Activated T-helper 1 cell treated with Interleukin-2 at 50 U/mL for 16 hours (primary cell): ENCODE results near the gene FBXL15.

ENCODE experiments used
- DNase-seq: peaks from one replicate; pipeline ENCODE4 v3.0.0-alpha.2; 2020; ENCODE audit warnings: low read depth

The FBXL15 gene

DNA sequence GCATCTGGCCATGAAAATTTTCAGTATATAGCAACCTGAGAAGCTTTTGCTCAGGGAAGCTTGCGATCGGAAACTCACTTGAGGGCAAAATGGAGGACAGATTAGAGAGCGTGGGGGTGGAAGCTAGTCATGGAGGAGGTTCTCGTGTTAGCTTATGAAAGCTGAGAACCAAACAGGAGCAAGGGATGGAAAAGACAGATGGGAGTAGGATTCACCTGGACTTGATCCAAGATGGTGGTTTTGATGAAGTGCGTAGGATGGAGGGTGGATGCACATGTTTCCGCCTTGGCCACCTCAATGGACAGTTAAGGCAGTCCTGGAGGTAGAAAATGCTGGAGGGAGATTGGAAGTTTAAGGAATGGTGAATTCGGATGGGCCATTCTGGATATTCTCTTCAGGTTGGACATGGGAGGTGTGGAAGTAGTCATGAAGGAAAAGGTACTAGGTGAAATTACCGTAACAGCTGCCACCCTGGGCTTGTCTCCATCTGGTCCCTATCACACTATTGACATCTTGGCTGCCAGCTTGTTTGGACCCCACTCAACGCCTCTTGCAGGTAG is 37.0 kb downstream of the FBXL15 start:
- DNase-seq = no peak

DNA sequence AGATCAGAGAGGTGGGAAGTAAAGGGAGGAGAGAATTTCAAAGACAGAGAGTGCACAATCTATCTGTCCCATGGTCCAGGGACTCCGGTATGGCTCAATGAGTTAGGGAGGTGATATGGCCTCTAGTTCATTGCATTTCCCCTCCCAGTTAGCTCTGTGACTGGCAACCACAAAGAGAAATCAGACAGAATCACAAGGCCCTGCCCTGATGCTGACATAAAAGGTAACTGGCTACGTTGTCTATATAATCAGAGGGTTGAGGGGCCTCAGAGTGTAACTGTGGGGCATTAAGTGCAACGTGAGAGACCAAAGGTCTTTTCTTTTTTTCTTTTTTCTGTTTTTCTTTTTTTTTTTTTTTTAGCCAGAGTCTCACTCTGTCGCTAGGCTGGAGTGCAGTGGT is 38.0 kb downstream of the FBXL15 start:
- no peak for DNase-seq

DNA sequence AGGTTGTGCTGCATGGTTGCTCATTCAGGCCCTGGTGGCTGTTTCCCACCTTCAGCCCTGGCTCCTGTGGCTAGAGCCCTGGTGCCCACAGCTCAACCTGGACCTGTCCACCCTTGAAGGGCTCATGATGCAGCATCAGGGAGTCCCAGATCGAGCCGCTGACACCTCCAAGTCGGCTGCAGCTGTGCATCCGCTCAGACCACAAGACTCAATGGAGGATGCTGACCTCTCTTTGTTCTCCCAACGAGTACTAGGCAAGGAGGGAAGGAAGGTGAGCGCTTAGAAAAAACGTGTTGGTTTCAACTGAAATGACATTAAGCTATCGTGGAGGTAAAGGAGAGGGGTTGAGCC is 40.2 kb downstream of the FBXL15 start:
- DNase-seq = no peak

DNA sequence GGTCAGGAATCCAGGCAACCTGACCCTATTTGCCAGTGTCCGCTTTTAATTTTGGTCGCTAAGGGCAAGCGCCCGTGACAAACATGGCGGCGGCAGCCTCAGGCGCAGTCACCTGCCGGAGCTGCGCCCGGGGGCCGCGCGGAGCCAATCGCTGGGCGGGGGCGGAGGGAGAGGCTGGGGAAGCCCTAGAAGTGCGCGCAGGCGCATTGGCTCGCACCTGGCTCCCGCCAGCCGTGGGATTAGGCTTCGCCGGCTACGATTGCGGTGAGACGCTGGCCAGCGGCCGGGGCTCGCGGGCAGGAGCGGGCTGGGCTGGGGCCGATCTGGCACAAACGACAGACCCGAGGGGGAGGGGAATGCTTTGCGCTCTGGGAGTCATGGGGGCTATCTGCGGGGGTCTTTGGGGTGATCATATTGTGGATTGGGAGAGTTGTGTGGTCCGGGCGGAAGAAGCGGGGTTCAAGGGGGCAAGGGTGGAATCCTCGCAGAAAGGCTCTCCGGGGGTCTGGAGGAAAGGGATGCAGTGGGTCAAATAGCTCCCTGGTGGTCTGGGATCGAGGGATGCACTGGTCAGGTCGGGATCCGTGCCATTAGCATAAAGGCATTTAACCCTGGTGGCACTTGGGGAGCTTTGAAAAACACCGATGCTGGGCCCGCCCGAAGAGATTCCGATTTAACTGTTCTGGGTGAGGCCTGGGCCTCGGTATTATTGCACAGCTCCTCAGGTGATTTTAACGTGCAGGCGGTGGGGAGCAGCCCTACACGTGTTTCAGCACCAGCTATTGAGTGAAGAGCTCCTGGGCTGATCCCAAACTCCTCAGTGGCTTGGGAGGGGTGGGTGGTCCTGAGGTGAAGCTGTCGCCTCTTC is 40.8 kb downstream of the FBXL15 start:
- peak; percentile 89 for DNase-seq

DNA sequence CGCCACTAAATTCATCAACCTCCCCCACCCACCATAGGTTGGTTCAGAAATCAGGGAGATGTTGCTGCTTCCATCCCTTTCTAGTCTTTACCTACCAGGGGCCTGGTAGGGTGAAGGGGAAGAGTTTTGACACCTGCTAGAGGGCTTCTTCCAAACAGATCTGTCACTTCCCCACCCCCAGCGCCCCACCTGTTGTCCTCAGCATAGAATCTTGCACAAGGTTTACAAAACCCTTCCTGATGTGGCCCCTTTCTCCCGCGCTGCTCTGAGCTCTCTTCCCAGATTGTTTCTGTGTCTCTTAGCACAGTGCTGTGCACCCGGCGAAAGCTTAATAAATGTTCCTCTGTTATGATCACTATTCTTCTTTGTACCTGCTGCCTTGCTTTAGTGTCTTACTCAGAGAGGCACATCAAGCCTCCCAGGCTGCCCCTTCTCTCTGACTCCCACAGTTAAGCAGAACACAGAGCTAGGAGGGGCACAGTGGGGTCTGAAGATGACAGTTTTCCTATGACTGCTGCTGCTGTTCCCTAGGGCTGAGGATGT is 41.9 kb downstream of the FBXL15 start:
- DNase-seq = no peak

DNA sequence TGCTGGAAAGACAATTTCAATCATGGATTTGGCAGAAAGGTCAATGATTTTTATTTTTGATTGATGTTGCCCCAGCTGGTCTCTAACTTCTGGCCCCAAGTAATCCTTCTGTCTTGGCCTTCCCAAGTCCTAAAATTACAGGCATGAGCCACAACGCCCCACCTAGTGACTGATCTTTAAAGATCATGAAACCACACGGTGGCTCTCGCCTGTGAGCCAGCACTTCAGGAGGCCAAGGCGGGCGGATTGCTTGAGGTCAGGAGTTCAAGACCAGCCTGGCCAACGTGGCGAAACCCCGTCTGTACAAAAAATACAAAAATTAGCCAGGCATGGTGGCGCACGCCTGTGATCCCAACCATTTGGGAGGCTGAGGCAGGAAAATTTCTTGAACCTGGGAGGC is 43.3 kb downstream of the FBXL15 start:
- DNase-seq = no peak

DNA sequence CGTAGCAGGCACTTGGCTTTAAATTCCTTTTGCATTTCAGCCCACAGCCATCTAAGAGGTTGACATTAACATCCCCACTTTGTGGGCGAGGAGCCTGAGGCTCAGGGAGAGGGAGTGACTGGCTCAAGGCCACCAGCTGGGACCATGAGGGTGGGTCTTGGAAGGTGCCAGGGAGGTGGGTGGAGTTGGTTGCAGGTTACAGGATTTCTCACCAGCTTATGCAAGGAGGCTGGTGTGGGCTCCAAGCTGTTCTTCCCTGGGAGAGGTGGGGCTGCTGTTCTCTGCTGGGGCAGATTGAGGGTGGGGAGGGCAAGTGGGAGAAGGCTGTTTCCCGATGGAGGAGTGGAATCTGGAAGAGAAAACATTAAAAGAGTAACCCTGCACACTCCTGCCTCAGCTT is 44.8 kb downstream of the FBXL15 start:
- DNase-seq = no peak

DNA sequence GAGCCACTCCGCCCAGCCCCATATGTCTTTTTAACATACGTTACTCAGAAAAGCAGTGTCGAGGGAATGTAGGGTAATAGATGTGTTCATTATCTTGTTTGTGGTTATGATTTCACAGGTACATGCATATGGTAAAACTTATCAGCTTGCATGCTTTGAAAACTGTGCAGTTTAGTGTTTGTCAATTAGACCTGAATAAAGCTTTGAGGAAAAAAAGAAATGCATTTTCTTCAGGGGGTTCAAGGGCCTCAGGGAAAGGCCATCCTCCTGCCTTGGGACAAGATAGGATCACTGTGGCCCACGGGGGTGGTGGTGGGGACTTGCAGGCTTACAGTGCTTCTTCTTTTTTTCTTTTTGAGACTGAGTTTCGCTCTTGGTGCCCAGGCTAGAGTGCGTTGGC is 46.7 kb downstream of the FBXL15 start:
- DNase-seq = no peak

DNA sequence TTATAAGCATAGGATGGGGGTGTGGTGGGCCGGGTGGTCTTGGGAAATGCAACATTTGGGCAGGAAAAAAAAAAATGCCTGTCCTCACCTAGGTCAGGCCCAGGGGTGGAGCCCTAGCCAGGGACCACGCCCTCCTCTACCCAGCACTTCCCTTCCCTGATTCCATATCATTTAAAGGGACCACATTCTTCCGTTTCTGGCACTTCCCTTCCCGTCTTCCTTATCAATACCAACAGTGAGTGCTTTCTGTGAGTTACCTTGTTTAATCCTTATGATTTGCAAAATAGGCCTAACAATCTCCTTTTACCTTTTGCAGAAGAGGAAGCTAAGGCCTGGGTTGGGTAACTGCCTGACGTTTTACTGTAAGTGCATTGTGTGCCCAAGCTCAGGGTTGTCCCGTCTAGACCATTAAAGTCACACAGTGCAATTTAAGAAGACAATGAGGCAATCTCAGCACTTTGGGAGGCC is 47.4 kb downstream of the FBXL15 start:
- DNase-seq = no peak

DNA sequence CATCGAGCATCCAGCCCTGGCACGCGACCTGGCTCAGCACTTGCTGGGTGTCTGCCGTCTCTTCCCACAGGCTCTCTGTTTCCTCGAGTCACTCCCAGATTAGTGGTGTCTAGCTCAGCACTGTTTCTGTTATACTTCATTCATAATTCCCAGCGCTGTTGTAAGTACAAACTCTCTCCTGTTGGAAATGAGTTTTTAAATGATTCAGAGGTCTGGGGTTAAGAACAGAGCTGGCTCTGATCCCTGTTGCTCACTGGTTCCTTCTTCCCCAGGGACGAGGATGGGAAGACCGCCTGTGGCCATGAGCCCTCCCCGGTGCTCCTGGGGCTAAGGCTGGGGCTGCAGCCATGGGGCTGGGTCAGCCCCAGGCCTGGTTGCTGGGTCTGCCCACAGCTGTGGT is 48.0 kb downstream of the FBXL15 start:
- DNase-seq = no peak

DNA sequence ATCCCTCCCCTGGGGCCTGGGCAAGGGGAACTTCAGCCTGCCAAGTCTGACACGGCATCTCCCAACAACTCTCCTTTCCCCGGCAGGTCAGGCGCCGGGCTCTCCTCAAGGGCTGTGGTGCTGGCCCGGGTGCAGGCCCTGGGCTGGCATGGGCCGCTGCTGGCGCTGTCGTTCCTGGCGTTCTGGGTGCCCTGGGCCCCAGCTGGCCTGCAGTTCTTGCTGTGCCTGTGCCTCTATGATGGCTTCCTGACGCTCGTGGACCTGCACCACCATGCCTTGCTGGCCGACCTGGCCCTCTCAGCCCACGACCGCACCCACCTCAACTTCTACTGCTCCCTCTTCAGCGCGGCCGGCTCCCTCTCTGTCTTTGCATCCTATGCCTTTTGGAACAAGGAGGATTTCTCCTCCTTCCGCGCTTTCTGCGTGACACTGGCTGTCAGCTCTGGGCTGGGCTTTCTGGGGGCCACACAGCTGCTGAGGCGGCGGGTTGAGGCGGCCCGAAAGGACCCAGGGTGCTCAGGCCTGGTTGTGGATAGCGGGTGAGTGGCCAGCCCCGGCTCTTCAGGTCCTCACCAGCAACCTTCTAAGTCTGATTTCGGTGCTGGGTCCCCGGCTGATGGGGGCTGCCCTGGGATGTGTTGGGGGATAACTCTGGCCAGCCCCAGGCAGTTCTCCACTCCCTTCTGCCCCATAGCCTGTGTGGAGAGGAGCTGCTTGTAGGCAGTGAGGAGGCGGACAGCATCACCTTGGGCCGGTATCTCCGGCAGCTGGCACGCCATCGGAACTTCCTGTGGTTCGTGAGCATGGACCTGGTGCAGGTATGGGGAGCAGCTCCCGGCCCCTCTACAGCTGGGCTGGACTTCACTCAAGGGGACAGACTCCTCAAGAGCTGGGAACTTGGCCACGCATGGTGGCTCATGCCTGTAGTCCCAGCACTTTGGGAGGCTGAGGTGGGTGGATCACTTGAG is 50.2 kb downstream of the FBXL15 start:
- DNase-seq = no peak
